T-helper 2 cell (primary cell): ENCODE results near the gene KRTAP20-1.

Experiments used
- DNase-seq, 5 experiments: peaks; one replicate each; pipeline versions ENCODE4 v3.0.0 to v3.0.0-alpha.2; 2012 to 2022
- total RNA-seq, 2 donors: gene quantifications; one replicate each; lab custom pipeline; 2026; lab: John Stamatoyannopoulos, UW

The KRTAP20-1 gene
- total RNA-seq = 0 reads per million in 2 donors

GRCh38 chr21:30616125-30616524, at the start of gene KRTAP20-1:
KRTAP20-1 (plus strand) TSS chr21:30616425; CDS start chr21:30616455, 30 bp downstream.
- DNase-seq = no peak

DNA sequence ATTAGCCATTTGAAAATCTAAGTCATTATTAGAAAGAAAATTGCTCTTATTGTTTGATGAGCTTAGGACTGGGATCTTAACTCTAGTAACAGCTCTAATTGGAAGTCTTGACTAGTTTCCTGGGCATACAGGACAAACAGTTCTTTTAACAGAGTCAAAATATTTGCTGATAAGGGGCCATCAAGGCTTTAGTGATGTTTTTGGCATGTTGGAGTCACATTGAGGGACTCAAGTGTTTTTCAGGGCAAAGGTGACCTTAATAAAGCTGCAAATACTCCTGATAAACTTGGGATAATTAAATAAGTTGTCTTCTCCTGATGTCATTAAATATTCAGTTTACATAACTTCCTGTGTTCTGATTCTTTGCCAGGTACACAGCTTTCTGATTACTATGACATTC, 48.6 kb upstream of the KRTAP20-1 start:
- DNase-seq = no peak

DNA sequence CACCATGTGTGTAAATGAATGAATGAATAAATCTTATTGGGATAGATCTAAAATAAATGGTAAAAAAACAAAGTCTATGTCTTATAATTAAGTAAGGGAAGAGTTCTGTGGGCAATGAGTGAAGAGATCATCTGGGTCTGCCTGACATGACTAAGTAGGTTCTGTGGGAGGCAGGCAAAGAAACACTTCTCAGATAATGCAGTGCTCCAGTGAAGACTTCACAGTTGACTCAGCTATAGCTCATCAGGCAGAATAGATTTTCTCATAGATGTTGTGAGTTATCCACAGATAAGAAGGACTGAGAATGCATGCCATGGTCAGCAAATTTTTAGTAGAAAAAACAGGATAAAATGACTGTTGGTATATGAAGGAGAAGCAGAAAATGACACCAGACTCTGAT, 38.5 kb upstream of the KRTAP20-1 start:
- DNase-seq = peak in 1 of 5 experiments; percentile 16

DNA sequence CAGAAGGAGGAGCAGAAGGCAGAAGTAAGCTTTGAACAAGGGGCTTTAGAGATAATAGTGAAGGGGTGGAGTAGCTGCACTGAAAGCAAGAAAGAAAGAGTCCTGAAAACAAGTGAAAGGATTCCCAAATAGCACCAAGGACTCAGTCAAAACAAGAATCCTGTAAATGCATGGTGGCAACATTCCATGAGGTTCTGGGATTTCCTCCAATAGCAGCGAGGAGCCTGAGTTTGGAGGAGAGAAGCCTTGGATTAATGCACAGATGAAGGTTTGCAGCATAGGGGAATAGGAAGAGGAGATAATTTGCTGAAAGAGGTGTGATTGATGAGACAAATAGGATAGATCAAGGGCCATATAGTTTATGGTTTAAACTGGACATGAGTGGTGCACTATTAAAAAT, 36.9 kb upstream of the KRTAP20-1 start:
- no peak for DNase-seq

DNA sequence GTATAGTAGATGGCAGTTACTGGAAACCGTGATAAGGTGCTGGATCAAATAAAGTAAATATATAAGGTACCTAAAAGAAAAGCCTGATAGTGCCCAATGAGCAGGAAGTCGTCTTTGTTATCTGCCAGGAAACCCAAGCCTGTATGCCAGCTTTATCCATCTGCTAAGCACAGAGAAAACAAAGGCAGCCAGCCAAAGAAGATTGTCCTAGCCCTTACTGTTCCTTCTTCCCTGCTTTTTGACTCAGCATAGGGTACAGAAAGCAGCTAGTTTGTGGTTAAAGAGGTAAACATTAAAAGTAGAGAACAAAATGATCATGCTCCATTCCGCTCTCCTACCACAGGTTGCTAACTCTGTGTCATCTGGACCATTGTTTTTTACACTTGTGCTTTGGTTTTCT, 36.1 kb upstream of the KRTAP20-1 start:
- no peak for DNase-seq

DNA sequence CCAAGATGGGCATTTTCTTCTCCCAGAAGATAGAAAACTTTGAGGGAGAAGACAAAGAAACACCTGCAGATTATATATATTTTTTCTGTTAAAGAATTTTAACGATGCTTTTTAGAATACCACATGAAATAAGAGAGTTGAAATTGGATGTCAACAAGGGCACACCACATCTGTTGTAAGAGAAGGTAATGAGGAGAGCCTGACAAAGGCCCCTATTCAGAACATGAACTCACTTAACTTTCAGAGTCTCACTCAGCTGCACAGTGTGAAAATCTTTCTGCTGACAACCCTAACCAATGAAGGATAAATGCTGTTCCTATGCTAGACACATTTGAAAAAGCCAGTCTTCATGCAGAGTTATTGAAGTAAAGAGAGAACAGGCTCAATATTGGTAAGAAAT, 33.4 kb upstream of the KRTAP20-1 start:
- no peak for DNase-seq

DNA sequence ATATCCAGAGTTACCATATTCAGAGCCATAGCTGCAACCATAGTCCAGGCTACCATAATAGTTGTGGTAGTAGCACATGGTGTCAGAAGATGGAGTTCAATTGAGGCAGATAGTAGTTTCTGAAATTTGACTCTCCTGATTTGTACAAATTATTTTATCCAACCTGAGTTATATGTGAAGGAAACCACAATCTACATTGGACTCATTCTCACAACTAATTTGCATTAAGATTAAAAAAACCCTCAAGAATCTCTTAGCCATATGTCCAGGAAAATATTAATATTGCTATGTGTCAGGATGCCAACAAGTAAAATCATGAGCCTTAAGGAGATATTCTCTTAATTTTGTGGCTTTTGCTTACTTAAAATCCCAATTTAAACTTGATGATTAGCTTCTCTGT, 25.9 kb upstream of the KRTAP20-1 start, which contains the start of gene KRTAP22-2:
TSS of gene KRTAP22-2 (minus strand) at position 101 of the 400 bp plus-strand sequence.
- no peak for DNase-seq

- DNase-seq = no peak
Measured at GRCh38 chr21:30592140-30592539, 24.1 kb upstream of the KRTAP20-1 start, which contains the start of gene KRTAP6-3. KRTAP6-3 (plus strand) TSS chr21:30592440; CDS start chr21:30592446, 6 bp downstream.

GRCh38 chr21:30598802-30599201, 17.4 kb upstream of the KRTAP20-1 start, which contains the start of gene KRTAP6-2:
KRTAP6-2 (minus strand) TSS chr21:30598902; CDS start chr21:30598874, 28 bp downstream.
- DNase-seq = peak in 1 of 5 experiments; percentile 6

DNA sequence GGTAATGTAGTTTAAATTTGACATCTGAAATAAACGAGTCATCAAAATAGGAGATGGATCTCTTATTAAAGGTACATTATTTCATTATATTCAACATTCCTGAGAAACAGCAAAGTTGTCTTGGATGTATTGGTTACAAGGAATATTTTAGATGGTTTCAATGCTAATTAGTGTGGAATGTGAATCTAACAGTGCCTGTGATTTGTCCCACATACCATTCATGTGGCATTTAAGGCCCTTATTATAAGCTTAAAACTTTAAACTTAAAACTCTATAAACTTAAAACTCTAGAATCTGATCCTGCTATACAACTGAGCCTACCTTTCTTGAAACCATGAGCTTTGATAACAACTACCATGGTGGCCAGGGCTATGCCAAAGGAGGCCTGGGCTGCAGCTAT, 15.4 kb upstream of the KRTAP20-1 start, which contains the start of gene KRTAP22-1:
TSS of gene KRTAP22-1 (plus strand) at position 301 of the 400 bp plus-strand sequence.
- no peak for DNase-seq

DNA sequence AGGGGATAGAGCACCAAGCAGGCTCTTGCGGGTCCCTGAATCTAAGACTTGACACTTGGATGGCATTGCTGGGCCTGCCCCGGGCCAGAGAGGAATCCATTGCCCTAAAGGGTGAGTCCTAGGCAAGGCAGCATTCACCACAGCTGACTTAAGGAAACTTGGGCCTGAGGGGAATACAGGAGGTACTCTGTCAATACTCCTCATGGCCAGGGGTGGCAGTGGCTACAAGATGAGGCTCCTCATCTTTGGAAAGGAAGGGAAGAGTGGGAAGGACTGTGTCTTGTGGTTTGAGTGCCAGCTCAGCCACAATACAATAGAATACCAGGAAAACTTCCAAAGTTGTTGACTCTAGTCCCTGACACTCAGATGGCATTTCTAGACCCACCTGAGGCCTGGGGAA, 10.3 kb upstream of the KRTAP20-1 start:
- no peak for DNase-seq

DNA sequence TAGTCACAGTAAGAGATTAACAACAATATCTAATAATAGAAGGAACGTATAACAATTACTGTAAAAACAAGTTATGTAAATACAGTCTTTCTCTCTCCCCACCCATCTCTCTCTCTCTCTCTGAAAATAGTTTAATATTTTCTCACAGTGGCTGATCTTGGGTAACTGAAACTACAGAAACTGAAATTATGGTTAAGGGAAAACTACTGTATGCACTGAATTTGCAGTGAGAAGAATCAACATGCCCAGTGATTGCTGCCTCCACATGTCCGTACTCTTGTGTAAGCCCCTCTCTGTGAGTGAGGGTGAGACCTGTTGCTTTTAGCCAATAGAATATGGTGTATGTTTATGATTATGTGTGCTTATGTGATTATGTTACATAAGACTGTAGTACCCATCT, 4.1 kb upstream of the KRTAP20-1 start:
- no peak for DNase-seq

- DNase-seq = peak in 1 of 5 experiments; percentile 63
Measured at GRCh38 chr21:30613836-30614235, 2.4 kb upstream of the KRTAP20-1 start, which contains the start of gene KRTAP6-1. KRTAP6-1 (minus strand) TSS chr21:30613930; CDS start chr21:30613904, 26 bp downstream.

DNA sequence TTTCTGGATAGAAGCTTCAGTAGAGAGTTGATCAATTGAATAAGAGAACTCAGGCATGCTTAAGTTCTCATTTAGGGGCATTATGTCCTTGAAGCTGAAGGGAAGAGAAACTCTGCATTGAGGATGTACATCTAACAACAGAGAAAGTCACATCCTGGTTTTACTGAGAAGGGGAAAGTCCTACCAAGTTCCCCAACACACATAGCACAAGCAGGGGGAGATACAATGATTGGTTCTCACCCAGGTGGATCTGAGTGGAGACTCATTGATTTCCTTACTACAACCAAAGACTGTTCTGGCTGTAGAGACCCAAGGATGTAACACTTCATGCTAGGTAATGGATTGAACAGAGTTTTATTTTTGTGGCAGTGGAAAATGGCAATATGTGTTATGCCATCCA, 1.0 kb upstream of the KRTAP20-1 start:
- DNase-seq = no peak

- DNase-seq = no peak
Measured at GRCh38 chr21:30620080-30620479, 3.9 kb downstream of the KRTAP20-1 start.

DNA sequence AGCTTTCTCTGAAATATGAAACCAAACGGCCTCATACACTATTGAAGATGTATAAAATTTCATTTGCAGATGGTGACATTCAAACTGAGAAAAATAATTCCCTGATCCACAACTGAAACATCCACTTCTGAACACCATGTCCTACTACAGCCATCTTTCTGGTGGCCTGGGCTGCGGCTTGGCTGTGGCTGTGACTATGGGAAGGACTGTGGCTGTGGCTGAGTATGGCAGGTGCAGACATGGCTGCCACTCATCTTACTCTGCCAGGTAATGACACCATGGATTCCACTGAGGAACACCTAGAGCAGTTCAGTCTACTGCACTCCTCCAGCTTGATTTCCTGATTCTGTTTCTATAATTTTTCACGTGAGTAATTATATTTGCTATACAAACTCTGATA, 4.3 kb downstream of the KRTAP20-1 start, which contains the start of gene KRTAP20-4:
TSS of gene KRTAP20-4 (plus strand) at position 106 of the 400 bp plus-strand sequence.
- DNase-seq = no peak

DNA sequence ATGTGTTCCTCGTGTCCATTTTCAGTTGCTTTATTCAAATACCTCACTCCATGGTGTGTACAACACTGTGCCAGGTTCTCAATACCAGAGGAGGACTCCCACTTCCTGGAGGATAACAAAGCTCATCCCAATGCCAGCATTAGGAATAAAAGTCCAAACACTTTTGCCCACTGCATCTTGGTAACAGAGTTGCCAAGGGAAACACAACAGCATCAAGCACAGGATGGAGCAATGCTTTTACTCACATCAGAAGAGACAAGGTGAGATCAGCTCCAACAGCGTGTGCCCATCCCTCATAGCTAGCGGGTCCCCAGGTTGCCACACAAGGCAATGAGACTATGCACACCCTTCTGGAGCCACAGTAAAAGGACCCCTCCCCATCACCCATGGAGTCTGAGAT, 7.1 kb downstream of the KRTAP20-1 start:
- no peak for DNase-seq

DNA sequence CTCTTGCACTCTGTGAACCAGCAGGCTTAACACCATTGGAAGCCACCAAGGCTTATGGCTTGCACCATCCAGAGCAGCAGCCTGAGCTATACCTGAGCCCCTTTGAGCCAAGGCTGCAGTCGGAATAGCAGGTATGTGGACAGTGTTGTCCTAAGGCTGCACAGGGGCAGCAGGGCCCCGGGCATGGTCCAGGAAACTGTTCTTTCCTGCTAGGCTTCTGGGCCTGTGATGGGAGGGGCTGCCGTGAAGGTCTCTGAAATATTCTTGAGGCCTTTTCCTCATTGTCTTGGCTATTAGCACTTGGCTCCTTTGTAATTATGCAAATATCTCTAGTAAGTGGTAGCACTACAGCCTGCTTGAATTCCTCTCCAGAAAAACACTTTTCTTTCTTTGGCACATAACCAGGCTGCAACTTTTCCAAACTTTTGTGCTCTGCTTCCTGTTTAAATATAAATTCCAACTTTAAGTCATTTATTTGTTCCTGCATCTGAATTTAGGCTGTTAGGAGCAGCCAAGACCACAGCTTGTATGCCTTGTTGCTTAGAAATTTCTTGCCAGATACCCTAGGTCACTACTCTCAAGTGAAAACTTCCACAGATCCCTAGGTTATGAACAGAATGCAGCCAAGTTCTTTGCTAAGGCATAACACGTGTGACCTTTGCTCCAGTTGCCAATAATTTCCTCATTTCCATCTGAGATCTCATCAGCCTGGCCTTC, 9.4 kb downstream of the KRTAP20-1 start:
- no peak for DNase-seq

DNA sequence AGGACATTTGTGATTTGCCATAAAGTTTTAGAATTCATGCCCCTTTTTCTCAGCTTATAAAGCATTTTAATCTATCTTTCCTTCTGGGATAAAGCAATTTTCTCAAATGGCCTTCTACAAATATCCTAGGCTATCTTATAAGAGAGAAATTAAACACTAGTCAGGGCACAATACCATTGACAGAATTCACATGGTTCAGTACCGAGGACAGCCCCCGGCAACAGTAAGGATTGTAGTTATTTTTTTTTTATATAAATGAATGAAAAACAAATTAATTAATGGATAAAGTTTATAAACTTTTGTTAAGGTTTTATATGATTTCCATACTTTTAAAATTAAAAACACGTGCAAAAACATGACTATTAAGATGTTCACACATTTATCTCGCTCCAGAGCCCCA, 11.9 kb downstream of the KRTAP20-1 start:
- no peak for DNase-seq

DNA sequence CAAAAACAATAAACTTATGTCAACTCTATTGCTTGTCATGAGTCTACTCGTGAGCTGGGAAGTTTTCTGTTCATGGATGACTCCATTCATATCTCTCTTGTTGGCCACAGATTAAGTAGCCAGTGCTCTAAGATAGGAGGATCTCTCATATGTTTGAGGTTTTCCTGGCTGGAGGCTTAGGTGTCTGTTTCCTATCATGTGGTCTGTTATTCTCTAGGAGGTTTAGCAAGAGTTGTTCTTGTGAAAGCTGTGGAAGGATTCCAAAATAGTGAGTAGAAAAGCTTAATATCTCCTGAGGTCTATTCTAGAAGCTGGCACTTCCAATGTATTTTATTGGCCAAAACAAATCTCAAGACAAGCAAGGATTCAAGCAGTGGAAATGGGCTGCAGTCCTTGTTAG, 13.0 kb downstream of the KRTAP20-1 start:
- DNase-seq = no peak

DNA sequence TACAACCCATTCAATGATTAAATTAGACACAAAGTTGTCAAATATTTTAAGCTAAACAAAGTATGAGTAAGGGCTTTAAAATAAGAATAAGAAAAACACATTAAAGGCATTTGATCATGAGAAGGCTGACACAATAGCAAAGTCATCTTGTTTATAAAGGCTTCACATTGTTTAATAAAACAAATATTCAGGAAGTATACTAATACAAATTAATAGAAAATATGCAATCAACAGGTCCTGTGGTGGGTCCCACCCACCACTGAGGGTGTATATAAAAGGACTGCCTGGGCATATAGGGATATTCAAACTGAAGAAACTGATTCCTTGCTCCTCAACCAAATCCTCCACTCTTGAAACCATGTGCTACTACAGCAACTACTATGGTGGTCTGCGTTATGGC, 18.7 kb downstream of the KRTAP20-1 start, which contains the start of gene KRTAP20-2:
TSS of gene KRTAP20-2 (plus strand) at position 301 of the 400 bp plus-strand sequence. CDS start at position 359, 58 bp downstream.
- no peak for DNase-seq

DNA sequence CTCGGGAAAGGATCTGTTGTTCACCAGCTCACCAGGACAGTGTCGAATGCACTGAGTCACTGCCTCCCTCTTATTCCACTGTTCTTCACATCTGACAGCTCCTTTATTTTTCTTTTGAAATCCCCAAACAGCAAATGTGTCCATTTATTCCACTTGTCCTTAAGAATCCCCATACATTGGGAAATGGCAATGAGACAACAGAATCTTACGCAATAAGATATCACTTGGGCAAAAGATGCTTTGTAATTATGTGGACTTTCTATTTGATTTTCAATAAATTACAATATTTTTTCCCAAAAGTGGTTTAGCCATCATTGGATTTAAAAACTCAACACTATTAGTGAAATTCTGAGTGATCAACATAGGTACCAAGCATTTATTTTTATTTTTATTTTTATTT, 22.5 kb downstream of the KRTAP20-1 start:
- DNase-seq = no peak

DNA sequence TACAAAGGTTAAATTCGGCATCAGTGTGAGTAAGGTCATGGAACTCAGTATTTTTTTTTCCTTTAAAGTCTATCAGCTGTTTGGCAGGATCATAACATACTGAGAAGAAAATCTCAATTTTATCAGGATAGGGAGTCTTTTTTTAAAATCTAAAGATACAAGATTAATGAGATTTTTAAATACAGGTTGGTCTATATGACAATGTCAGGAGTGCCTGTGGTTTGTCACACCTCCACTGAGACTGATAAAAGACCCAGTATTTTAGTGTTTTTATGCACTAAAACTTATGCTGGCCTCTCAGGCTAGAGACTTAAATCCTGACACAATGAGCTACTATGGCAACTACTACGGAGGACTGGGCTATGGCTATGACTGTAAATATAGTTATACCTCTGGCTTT, 26.3 kb downstream of the KRTAP20-1 start, which contains the start of gene KRTAP20-3:
TSS of gene KRTAP20-3 (plus strand) at position 301 of the 400 bp plus-strand sequence.
- DNase-seq = no peak

GRCh38 chr21:30646904-30647414, 30.7 kb downstream of the KRTAP20-1 start:
- no peak for DNase-seq
